Dermis microvascular lymphatic vessel endothelial cell (primary cell): ENCODE results near the gene STX5. TPM values are rescaled to one million over a fixed set of nuclear protein-coding genes. Genes with fewer than 3 reads are reported as not detected.
"Not testable (repeated sequence)": the region's sequence is repeated elsewhere in the genome, so short reads cannot be mapped to it uniquely, and the experiment has no call there.

ENCODE experiments used
- DNase-seq, 2 donors: peaks; one replicate each; pipeline versions ENCODE4 v3.0.0 to v3.0.0-alpha.2; 2010; ENCODE audit warnings: low read depth in 2 of 2
- total RNA-seq: library from RNA; depleted of rRNA; stranded (reverse); fragments of >200 nt; gene quantifications from 2 replicates; pipeline ENCODE4 v1.2.1, GENCODE V29; 2014

Gene STX5
- total RNA-seq, 1 donor from 2014 or later, result 31.6 TPM

GRCh38 chr11:62830904-62831519, 839 bp downstream of the STX5 start:
- DNase-seq, result peak in 1 of 2 donors; percentile 25

- not testable (repeated sequence) for DNase-seq
These were observed 3.7 kb downstream of the STX5 start for GRCh38 chr11:62828130-62828529.

GRCh38 chr11:62823677-62824076, 8.2 kb downstream of the STX5 start:
- no peak for DNase-seq

- no peak for DNase-seq
These were observed 14.7 kb downstream of the STX5 start for GRCh38 chr11:62817129-62817528.

- no peak for DNase-seq
These were observed 15.3 kb downstream of the STX5 start for GRCh38 chr11:62816557-62816956.

GRCh38 chr11:62811659-62812058, 20.2 kb downstream of the STX5 start:
- DNase-seq, result no peak

- no peak for DNase-seq
These were observed 21.1 kb downstream of the STX5 start for GRCh38 chr11:62810748-62811147.

- peak in 1 of 2 donors; percentile 17 for DNase-seq
These were observed 25.2 kb downstream of the STX5 start for GRCh38 chr11:62806611-62807121.

GRCh38 chr11:62805961-62806441, 25.9 kb downstream of the STX5 start:
- DNase-seq, result peak in 1 of 2 donors; percentile 26

- DNase-seq, result peak; percentile 87 to 95
These were observed 26.6 kb downstream of the STX5 start, which contains the start of gene NXF1 for GRCh38 chr11:62805076-62805892. TSS of gene NXF1 (minus strand) at chr11:62805440. CDS start at chr11:62805356, 84 bp downstream.

- DNase-seq, result peak in 1 of 2 donors; percentile 67
These were observed 27.4 kb downstream of the STX5 start for GRCh38 chr11:62804310-62805075.

GRCh38 chr11:62801071-62801470, 30.8 kb downstream of the STX5 start:
- no peak for DNase-seq

- DNase-seq, result no peak
These were observed 32.4 kb downstream of the STX5 start for GRCh38 chr11:62799486-62799885.

GRCh38 chr11:62796281-62796680, 35.6 kb downstream of the STX5 start:
- DNase-seq, result no peak

- no peak for DNase-seq
These were observed 37.6 kb downstream of the STX5 start for GRCh38 chr11:62794201-62794775.

- DNase-seq, result no peak
These were observed 39.7 kb downstream of the STX5 start for GRCh38 chr11:62792202-62792575.

GRCh38 chr11:62791501-62792201, 40.2 kb downstream of the STX5 start, which contains the start of gene TMEM223:
TSS of gene TMEM223 (minus strand) at chr11:62792006. CDS start at chr11:62791994, 12 bp downstream.
- peak in 1 of 2 donors; percentile 78 for DNase-seq

- DNase-seq, result no peak
These were observed 42.3 kb downstream of the STX5 start for GRCh38 chr11:62789576-62789975.

- no peak for DNase-seq
These were observed 42.9 kb downstream of the STX5 start for GRCh38 chr11:62788991-62789390.

GRCh38 chr11:62787005-62787759, 44.7 kb downstream of the STX5 start, which contains the start of gene TMEM179B:
TSS of gene TMEM179B (plus strand) at chr11:62787402. CDS start at chr11:62787432, 30 bp downstream.
- peak; percentile 93 to 99 for DNase-seq
